M059J (cell line): ENCODE data around the gene ATG4A. TPM values are rescaled to one million over a fixed set of nuclear protein-coding genes. Genes with fewer than 3 reads are reported as not detected.
A peak's percentile ranks its signal among the peaks of the same experiment; 100 is the strongest.

Source experiments
- DNase-seq: peaks from one replicate; pipeline ENCODE4 v3.0.0-alpha.2; 2012; ENCODE audit warnings: low read depth
- total RNA-seq: library from RNA; depleted of rRNA; stranded (reverse); fragments of >200 nt; shearing (Covaris generic); gene quantifications from 2 replicates; pipeline ENCODE4 v1.2.3, GENCODE V29; 2014

ATG4A gene
- total RNA-seq, 1 experiment from 2014 or later: 31.2 TPM

GRCh38 chrX:108122748-108123147 is 31.2 kb downstream of the ATG4A start:
- DNase-seq: peak; percentile 8

- peak; percentile 4 for DNase-seq
Measured at GRCh38 chrX:108123591-108124366, 32.2 kb downstream of the ATG4A start.

- DNase-seq: no peak
Measured at GRCh38 chrX:108126661-108127060, 35.1 kb downstream of the ATG4A start.

- no peak for DNase-seq
Measured at GRCh38 chrX:108127152-108127551, 35.6 kb downstream of the ATG4A start.

GRCh38 chrX:108130889-108131288 is 39.3 kb downstream of the ATG4A start:
- no peak for DNase-seq

GRCh38 chrX:108131471-108131870 is 39.9 kb downstream of the ATG4A start:
- peak; percentile 74 for DNase-seq

GRCh38 chrX:108132034-108132433 is 40.5 kb downstream of the ATG4A start:
- no peak for DNase-seq

- DNase-seq: no peak
Measured at GRCh38 chrX:108132876-108133275, 41.3 kb downstream of the ATG4A start.

- DNase-seq: no peak
Measured at GRCh38 chrX:108134724-108135123, 43.1 kb downstream of the ATG4A start.

- no peak for DNase-seq
Measured at GRCh38 chrX:108138814-108139702, 47.5 kb downstream of the ATG4A start.

GRCh38 chrX:108148524-108148923 is 56.9 kb downstream of the ATG4A start:
- peak; percentile 5 for DNase-seq

GRCh38 chrX:108156082-108156481 is 64.5 kb downstream of the ATG4A start:
- no peak for DNase-seq

- no peak for DNase-seq
Measured at GRCh38 chrX:108156934-108157466, 65.4 kb downstream of the ATG4A start.

GRCh38 chrX:108157628-108158027 is 66.0 kb downstream of the ATG4A start:
- no peak for DNase-seq

- no peak for DNase-seq
Measured at GRCh38 chrX:108159028-108159670, 67.6 kb downstream of the ATG4A start.

- no peak for DNase-seq
Measured at GRCh38 chrX:108160309-108160708, 68.7 kb downstream of the ATG4A start.

- DNase-seq: no peak
Measured at GRCh38 chrX:108162265-108162664, 70.7 kb downstream of the ATG4A start.

- no peak for DNase-seq
Measured at GRCh38 chrX:108163333-108164082, 71.9 kb downstream of the ATG4A start.

GRCh38 chrX:108165383-108166111 is 74.0 kb downstream of the ATG4A start:
- peak; percentile 68 for DNase-seq

- peak; percentile 80 for DNase-seq
Measured at GRCh38 chrX:108167211-108167872, 75.8 kb downstream of the ATG4A start.
